NCI-H2196 (cell line): ENCODE results near the gene TRAM2.

Experiments
- DNase-seq: peaks from one replicate; lab custom pipeline; 2025; ENCODE audit not compliant: unreplicated experiment; lab: John Stamatoyannopoulos, UW

TRAM2 gene

GRCh38 chr6:52511572-52512151 lies 65.2 kb downstream of the TRAM2 start:
- DNase-seq, result no peak

GRCh38 chr6:52511163-52511562 lies 65.7 kb downstream of the TRAM2 start:
- DNase-seq, result no peak

- DNase-seq, result no peak
These were observed 66.7 kb downstream of the TRAM2 start for GRCh38 chr6:52510213-52510562.

GRCh38 chr6:52509281-52510212 lies 67.3 kb downstream of the TRAM2 start:
- no peak for DNase-seq

GRCh38 chr6:52508261-52508739 lies 68.6 kb downstream of the TRAM2 start:
- no peak for DNase-seq

- DNase-seq, result no peak
These were observed 69.2 kb downstream of the TRAM2 start for GRCh38 chr6:52507557-52508260.

GRCh38 chr6:52506476-52506875 lies 70.4 kb downstream of the TRAM2 start:
- no peak for DNase-seq

- DNase-seq, result no peak
These were observed 71.0 kb downstream of the TRAM2 start for GRCh38 chr6:52505726-52506409.

GRCh38 chr6:52504782-52505136 lies 72.1 kb downstream of the TRAM2 start:
- no peak for DNase-seq

GRCh38 chr6:52503851-52504781 lies 72.7 kb downstream of the TRAM2 start:
- peak; percentile 95 for DNase-seq

- DNase-seq, result no peak
These were observed 73.5 kb downstream of the TRAM2 start for GRCh38 chr6:52503323-52503747.

GRCh38 chr6:52502306-52503029 lies 74.4 kb downstream of the TRAM2 start:
- no peak for DNase-seq

GRCh38 chr6:52500238-52501129 lies 76.4 kb downstream of the TRAM2 start:
- DNase-seq, result no peak

GRCh38 chr6:52499681-52500236 lies 77.1 kb downstream of the TRAM2 start:
- DNase-seq, result no peak

- DNase-seq, result no peak
These were observed 77.8 kb downstream of the TRAM2 start for GRCh38 chr6:52499026-52499425.

- no peak for DNase-seq
These were observed 78.3 kb downstream of the TRAM2 start for GRCh38 chr6:52498538-52499017.

- DNase-seq, result peak; percentile 61
These were observed 79.0 kb downstream of the TRAM2 start for GRCh38 chr6:52497652-52498408.
